Activated CD4-positive, alpha-beta T cell treated with anti-CD3 and anti-CD28 coated beads for 36 hours (primary cell): ENCODE data around the gene TGM2. TPM values are rescaled to one million over a fixed set of nuclear protein-coding genes. Genes with fewer than 3 reads are reported as not detected.
A peak's percentile ranks its signal among the peaks of the same experiment; 100 is the strongest.

Source experiments
- ATAC-seq: fragments of 200-7000 bp; cut with Tn5 transposase; one replicate; pipeline ENCODE4 v1.10.0; 2021; ENCODE audit warnings: mild to moderate bottlenecking, moderate library complexity
- CTCF ChIA-PET: fragments of 350-600 bp; sonication (Branson Sonifier 250); formaldehyde crosslinking; loops from one replicate; lab custom pipeline; 2021; ENCODE audit warnings: antibody characterized with exemption; lab: Charles Lee
- POLR2A ChIA-PET: fragments of 350-600 bp; sonication (Branson Sonifier 250); formaldehyde crosslinking; loops from one replicate; lab custom pipeline; 2021; ENCODE audit warnings: antibody characterized with exemption, inconsistent platforms; lab: Charles Lee
- DNase-seq: peaks from one replicate; pipeline ENCODE4 v3.0.0-alpha.2; 2020
- H3K27ac Mint-ChIP-seq: one replicate; pipeline ENCODE4 v1.8.0; 2021; ENCODE audit warnings: mixed read lengths
- H3K27me3 Mint-ChIP-seq: one replicate; pipeline ENCODE4 v1.8.0; 2021; ENCODE audit warnings: mixed read lengths
- H3K36me3 Mint-ChIP-seq: one replicate; pipeline ENCODE4 v1.8.0; 2021; ENCODE audit warnings: low read depth, mixed read lengths
- H3K4me1 Mint-ChIP-seq: one replicate; pipeline ENCODE4 v1.8.0; 2021; ENCODE audit warnings: mixed read lengths
- H3K4me3 Mint-ChIP-seq: one replicate; pipeline ENCODE4 v1.8.0; 2021; ENCODE audit warnings: mild to moderate bottlenecking, moderate library complexity, mixed read lengths
- H3K9me3 Mint-ChIP-seq: one replicate; pipeline ENCODE4 v1.8.0; 2021; ENCODE audit warnings: low read depth, mixed read lengths
- intact Hi-C, 2 experiments: fragments of 100-400 bp; cut with DNase I in 1 of 2; cut with micrococcal nuclease in 1 of 2; formaldehyde crosslinking; loops; one replicate each; pipeline versions ENCODE4 v1.14.2 to v1.15.1; 2022 to 2024; cut with DNase I, micrococcal nuclease
- total RNA-seq, 2 experiments: library from RNA; stranded (reverse); gene quantifications; one replicate each; pipeline ENCODE4 v1.2.3, GENCODE V29; 2021

TGM2 gene
- total RNA-seq, 2 experiments from 2014 or later: 0.04 to 0.09 TPM

DNA sequence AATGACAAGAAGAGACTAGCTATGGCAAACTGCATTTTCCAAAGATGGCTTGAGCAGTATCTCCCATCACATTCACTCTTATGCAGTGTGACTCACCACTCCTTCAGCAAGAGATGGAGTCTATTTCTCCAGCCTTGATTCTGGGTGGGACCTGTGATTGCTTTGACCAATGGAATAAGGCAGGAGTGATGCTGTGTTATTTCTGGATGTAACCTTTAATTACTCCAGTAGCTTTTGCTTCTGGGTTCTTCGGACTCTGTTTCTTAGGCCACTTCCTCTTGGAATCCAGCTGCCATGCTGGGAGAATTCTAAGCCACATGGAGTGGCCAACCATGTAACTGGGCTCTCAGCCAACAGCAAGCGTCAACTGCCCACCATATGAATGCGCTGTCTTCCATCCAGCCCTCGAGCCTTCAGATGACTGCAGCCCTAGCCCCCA, 50.7 kb downstream of the TGM2 start:
- H3K4me3 Mint-ChIP-seq: no peak overlapping the region

DNA sequence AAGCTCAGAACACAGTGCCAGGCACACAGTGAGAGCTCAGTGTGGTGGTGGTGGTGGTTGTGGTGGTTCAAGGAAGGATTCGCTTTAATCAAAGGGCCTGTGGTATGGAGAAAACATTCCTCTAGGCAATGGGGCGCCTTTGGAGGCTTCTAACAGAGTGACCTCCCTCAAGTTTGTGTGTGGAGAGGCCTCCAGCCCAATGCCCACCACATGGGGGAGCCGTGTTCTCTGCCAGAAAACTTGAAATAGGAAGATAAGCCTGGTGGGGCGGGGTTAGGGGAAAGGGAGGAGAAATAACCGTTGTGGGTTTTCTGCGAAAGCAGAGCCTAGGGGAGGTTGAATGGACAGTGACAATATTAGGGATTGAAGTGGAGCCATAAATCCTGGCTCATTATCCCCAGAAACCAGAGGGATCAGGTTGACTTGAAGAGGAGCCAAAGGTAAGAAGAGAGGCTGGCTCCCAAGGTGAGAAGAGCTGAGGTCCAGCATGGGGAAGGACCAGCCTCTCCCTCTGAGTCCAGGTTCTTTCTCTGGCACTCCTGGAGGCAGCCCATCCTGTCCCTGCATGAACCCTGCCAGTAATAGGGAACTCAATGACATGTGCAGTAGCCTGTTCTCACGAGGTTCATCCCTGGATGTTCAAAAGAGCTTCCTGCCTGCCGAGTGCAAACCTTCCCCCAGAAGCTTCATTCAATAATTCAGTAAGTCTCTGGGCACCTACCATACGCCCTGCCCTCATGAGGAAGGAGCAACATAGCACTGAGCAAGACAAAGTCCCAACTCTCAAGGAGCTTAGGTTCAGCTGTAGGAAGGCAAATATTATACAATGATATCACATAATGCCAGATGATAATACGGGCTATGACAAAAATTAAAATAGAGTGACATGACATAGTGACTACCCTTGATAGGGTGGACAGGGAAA, 51.4 kb downstream of the TGM2 start:
- intact Hi-C loops: no loop called here
- no peak overlapping the region for H3K27ac Mint-ChIP-seq
- ATAC-seq (no peak), DNase-seq (peak; percentile 43)
- no peaks in the 10 kb centered on the region for H3K9me3 Mint-ChIP-seq
- H3K4me3 Mint-ChIP-seq: no peak overlapping the region
- CTCF ChIA-PET: interaction anchor here (0.6 to 1.5 kb wide), 4 partner anchors 9 to 108 kb away, joined by 3 to 4 read pairs (median 3); no protein-coding TSS in a partner anchor
- no peaks in the 10 kb centered on the region for H3K36me3 Mint-ChIP-seq
- no peaks in the 10 kb centered on the region for H3K4me1 Mint-ChIP-seq
- no peaks in the 10 kb centered on the region for H3K27me3 Mint-ChIP-seq
- POLR2A ChIA-PET: no interaction called here

More for the DNA sequence above, 50.7 kb downstream of the TGM2 start:
- H3K27ac Mint-ChIP-seq: no peak overlapping the region
- H3K4me1 Mint-ChIP-seq: no peaks in the 10 kb centered on the region
- no peak for DNase-seq
- H3K27me3 Mint-ChIP-seq: no peaks in the 10 kb centered on the region
- intact Hi-C loops: no loop called here
- no peaks in the 10 kb centered on the region for H3K9me3 Mint-ChIP-seq
- no peak for ATAC-seq
- H3K36me3 Mint-ChIP-seq: no peaks in the 10 kb centered on the region
- ChIA-PET POLR2A (no interaction called here), CTCF (interaction anchor here (0.6 to 1.4 kb wide), 3 partner anchors 9 to 107 kb away, joined by 3 read pairs; no protein-coding TSS in a partner anchor)

DNA sequence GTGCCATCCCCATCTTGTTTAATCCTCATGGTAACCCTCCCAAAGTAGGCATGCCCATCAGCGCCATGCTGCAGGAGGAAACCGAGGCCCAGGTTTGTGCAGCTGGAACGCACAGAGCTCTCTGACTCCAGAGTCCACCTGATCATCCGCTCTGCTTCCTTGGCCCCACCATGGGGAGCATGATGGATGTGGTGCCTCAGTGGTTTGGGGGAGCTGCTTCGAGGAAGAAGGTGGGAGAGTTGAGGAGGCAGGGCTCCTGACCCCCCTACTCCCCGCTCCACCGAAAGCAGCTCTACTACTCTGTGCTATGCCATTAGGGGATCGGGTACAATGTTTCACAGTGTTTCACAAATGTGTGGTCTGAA, 52.2 kb downstream of the TGM2 start:
- Mint-ChIP-seq H3K36me3 (no peaks in the 10 kb centered on the region), H3K9me3 (no peaks in the 10 kb centered on the region), H3K27me3 (no peaks in the 10 kb centered on the region), H3K4me1 (no peaks in the 10 kb centered on the region), H3K27ac (no peak overlapping the region), H3K4me3 (no peak overlapping the region)
- ATAC-seq (no peak), DNase-seq (no peak)
- ChIA-PET CTCF (interaction anchor here (0.8 to 1.5 kb wide), 3 partner anchors 10 to 108 kb away, joined by 3 to 4 read pairs (median 3); no protein-coding TSS in a partner anchor), POLR2A (no interaction called here)
- intact Hi-C loops: no loop called here

DNA sequence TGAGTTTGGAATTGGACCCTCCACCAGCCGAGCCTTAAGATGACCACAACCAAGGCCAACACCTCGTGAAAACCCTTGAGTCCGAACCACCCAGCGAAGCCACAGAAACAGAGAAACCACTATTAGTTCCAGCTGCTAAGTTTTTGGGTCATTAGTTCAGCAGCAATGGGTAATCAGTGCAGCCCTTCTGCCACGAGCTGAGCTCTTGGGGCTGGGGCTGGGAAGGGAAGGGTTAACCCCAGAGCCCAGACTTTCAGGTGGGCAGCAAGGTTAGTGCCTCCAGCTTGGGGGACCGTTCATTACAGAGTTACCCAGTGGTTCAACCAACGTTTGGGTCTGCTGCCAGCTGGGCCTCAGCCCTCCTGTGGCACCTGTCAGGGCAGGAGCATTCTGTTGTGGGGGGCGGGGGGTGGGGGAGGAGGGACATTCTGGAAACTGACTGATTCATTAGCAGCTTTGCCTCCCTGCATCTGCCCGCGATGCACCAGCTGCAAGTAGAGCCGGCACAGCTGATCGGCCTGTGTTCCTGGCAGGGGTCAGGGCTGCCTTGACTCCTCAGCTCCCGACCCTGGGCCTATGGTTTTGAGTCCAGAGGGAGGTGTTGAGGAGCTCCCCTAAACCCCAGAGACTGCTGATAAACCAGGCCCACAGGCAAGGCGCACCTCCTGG, 52.7 kb downstream of the TGM2 start:
- Mint-ChIP-seq H3K4me3 (no peak overlapping the region), H3K36me3 (no peaks in the 10 kb centered on the region), H3K9me3 (no peaks in the 10 kb centered on the region), H3K27me3 (no peaks in the 10 kb centered on the region), H3K27ac (no peak overlapping the region), H3K4me1 (no peaks in the 10 kb centered on the region)
- no peak for ATAC-seq
- DNase-seq: no peak
- intact Hi-C loops: no loop called here
- ChIA-PET POLR2A (no interaction called here), CTCF (interaction anchor here (0.8 to 1.5 kb wide), 3 partner anchors 11 to 109 kb away, joined by 3 to 4 read pairs (median 3); no protein-coding TSS in a partner anchor)

DNA sequence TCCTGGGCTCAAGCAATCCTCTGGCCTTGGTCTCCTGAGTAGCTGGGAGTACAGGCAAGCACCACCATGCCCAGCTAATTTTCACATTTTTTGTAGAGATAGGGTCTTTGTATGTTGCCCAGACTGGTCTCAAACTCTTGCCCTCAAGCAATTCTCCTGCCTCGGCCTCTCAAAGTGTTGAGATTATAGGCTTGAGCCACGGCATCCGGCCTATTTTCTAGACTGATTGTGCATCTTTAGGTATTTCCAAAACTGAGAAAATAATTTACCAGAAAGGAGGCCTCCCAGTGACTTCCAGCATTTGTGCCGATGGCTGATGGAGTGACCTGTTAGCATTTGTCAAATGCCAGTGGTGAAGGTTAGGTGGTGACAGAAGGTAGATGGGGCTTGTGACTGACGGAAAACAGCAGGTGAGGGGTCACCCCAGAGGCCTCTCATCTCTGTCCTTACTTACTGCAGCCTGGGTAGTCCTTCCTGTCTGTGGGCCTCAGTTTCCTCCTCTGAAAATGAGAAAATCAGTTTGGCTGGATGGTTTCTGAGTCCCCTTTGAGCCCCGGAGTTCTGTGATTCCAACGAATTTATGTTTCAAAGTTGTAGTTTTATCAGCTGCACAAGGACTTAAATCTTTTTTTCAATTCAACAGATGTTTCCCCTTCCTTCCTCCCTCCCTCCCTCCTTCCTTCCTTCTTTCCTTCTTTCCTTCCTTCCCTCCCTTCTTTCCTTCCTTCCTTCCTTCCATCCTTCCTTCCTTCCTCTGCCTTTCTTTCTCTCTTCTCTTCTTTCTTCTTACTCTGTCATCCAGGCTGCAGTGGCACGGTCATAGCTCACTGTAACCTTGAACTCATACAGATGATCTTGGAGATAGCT, 53.5 kb downstream of the TGM2 start:
- ATAC-seq (no peak), DNase-seq (no peak)
- Mint-ChIP-seq H3K27ac (no peak overlapping the region), H3K4me3 (no peak overlapping the region), H3K4me1 (no peaks in the 10 kb centered on the region), H3K9me3 (no peaks in the 10 kb centered on the region), H3K27me3 (no peaks in the 10 kb centered on the region), H3K36me3 (no peaks in the 10 kb centered on the region)
- CTCF ChIA-PET: interaction anchor here (1.1 to 1.4 kb wide), 2 partner anchors 11 to 37 kb away, joined by 3 to 5 read pairs; no protein-coding TSS in a partner anchor
- POLR2A ChIA-PET: no interaction called here
- intact Hi-C loops: no loop called here

DNA sequence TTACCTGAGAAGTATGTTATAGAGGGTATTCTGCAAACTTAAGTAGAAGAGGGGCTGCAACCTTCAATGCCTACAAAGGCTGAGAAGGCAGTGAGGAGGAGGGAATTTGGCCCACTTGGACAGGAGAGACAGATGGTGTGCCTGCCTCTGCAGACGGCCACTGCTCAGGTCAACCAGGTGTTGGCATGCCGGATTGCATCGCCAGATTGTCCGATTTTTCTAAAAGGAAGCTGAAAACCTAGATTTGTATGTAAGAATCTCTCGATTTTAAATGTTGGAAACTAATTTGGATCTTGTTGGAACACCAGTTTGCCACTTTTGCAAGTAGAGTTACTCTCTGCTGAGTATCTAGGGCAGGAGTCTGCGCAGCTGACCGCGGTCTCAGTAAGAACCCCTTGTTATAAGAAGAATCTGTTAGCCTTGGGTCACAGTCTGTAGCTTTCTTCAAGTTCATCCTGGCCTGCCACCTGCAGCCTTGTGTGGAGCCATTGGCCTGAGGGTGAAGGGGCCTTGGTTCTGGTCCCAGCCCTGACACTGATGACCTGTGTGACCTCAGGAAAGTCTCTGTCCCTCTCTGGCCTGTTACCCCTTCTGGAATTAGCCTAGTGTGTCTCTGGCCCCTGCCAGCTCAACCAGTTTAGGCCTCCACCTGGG, 54.4 kb downstream of the TGM2 start:
- Mint-ChIP-seq H3K9me3 (no peaks in the 10 kb centered on the region), H3K36me3 (no peaks in the 10 kb centered on the region), H3K4me3 (no peak overlapping the region), H3K4me1 (no peaks in the 10 kb centered on the region), H3K27me3 (no peaks in the 10 kb centered on the region), H3K27ac (no peak overlapping the region)
- ATAC-seq (no peak), DNase-seq (no peak)
- ChIA-PET CTCF (interaction anchor here (0.9 to 1.4 kb wide), 2 partner anchors 36 to 37 kb away, joined by 3 to 5 read pairs; no protein-coding TSS in a partner anchor), POLR2A (no interaction called here)
- intact Hi-C loops: no loop called here

DNA sequence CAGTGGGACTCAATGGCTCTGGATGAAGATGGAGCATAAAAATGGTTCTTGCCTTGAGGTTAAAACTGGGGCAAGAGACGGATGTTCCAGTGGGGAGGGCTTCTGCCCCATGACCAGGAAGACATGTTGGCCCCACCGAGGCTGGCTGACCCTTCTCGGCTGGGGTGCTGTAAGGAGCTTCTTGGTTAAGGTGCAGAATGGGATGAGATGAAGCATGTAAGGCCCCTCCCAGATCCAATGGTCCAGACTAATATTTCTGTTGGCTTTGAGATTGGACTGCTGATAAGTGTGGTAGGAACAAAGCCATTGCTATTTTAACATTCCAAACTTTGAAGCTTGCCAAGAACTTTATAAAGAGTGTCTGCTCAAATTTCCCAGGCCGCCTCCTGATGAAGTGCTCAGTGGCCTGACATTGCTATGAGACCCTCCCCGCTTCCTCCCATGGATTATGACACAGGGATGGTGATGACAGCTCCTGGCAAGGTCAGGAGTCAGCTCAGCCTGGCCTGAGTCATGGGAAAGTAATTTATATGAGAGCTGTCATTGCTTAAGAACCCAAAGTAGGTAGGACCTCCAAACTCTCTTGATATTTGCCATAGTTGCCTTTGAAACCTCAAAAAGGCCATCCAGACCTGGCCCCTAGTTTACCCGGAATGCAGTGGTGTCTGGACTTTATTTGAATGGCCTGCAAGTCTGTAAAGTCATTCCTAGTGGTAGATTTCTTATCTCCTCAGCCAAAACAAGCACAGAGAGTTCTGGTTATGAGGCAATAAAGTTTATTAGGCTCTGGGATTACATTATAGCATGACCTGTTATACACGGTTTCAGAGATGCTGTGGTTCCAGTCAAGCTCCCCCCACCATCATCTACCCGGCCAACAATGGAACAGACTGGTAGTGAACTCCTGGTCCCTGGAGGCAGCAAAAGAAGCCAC, 55.2 kb downstream of the TGM2 start:
- no peaks in the 10 kb centered on the region for H3K9me3 Mint-ChIP-seq
- DNase-seq (no peak), ATAC-seq (no peak)
- ChIA-PET POLR2A (interaction anchor here (0.6 kb wide), 1 partner anchor 9 kb away, joined by 3 read pairs; no protein-coding TSS in a partner anchor), CTCF (interaction anchor here (0.7 to 1.4 kb wide), 5 partner anchors 10 to 113 kb away, joined by 3 to 5 read pairs (median 3); no protein-coding TSS in a partner anchor)
- no peak overlapping the region for H3K4me3 Mint-ChIP-seq
- no peaks in the 10 kb centered on the region for H3K4me1 Mint-ChIP-seq
- H3K27me3 Mint-ChIP-seq: no peaks in the 10 kb centered on the region
- H3K27ac Mint-ChIP-seq: no peak overlapping the region
- intact Hi-C loops: no loop called here
- no peaks in the 10 kb centered on the region for H3K36me3 Mint-ChIP-seq

DNA sequence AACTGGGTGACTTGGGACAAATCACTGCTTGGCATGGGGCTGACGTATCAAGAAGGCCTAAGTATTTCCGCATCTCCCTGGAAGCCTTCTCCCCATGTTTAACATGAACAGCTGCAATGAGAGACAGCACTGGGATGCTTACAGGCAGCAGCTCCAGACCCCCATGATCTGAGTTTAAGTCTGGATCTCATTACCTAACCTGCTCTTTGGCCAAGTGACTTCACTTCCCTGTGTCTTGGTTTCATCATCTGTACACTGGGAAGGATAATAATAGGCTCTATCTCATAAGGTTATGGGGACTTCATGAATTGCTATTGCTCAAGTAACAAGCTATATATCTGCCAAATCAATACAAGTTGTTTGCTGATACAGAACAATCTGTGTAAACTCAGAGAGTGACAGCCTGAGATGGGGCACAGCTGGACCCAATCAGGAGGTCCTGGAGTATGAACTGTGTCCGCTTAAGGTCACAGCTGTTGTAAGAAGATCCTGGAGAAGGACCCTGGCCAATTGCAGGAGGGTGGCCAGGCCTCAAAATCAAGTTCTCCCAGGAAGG, 56.0 kb downstream of the TGM2 start:
- no peaks in the 10 kb centered on the region for H3K36me3 Mint-ChIP-seq
- ChIA-PET POLR2A (interaction anchor here (0.6 kb wide), 2 partner anchors 8 to 383 kb away, joined by 3 to 4 read pairs; no protein-coding TSS in a partner anchor), CTCF (interaction anchor here (1.2 kb wide), 1 partner anchor 52 kb away, joined by 3 read pairs; no protein-coding TSS in a partner anchor)
- no peak overlapping the region for H3K4me3 Mint-ChIP-seq
- H3K4me1 Mint-ChIP-seq: no peaks in the 10 kb centered on the region
- ATAC-seq (no peak), DNase-seq (no peak)
- H3K9me3 Mint-ChIP-seq: no peaks in the 10 kb centered on the region
- H3K27ac Mint-ChIP-seq: no peak overlapping the region
- intact Hi-C loops: no loop called here
- H3K27me3 Mint-ChIP-seq: no peaks in the 10 kb centered on the region

DNA sequence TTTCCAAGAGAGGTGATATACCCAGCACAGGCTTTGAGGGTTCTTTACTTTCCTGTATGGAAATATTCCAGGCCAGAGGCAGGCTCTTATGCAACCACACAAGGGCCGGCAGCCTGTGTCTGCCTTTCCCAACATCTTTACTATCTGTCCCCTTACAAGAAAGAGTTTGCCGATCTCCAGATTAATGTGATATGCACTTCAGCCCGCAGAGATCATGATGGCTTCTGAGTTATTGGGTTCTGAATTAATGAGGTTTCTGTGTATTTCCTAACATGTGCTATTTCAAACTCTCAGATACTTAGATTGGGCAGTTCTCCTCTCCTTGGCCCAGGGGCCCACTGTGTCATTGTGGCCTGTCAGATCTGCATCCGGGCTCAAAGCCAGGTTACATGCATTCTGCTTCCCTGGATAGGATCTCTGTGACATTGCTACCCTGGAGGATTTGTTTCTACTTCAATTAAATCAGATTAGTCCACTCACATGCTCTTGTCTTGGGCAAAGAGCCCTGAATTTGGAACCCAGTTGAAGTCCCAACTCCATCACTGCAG, 56.6 kb downstream of the TGM2 start:
- H3K4me1 Mint-ChIP-seq: no peaks in the 10 kb centered on the region
- intact Hi-C loops: no loop called here
- CTCF ChIA-PET: interaction anchor here (1.2 kb wide), 1 partner anchor 51 kb away, joined by 3 read pairs; no protein-coding TSS in a partner anchor
- no peak overlapping the region for H3K27ac Mint-ChIP-seq
- no peak overlapping the region for H3K4me3 Mint-ChIP-seq
- POLR2A ChIA-PET: interaction anchor here (0.6 kb wide), 1 partner anchor 382 kb away, joined by 4 read pairs; no protein-coding TSS in a partner anchor
- DNase-seq (no peak), ATAC-seq (no peak)
- H3K9me3 Mint-ChIP-seq: no peaks in the 10 kb centered on the region
- no peaks in the 10 kb centered on the region for H3K36me3 Mint-ChIP-seq
- no peaks in the 10 kb centered on the region for H3K27me3 Mint-ChIP-seq
